Renal cortex interstitium (tissue), 11 donors: ENCODE measurements around the gene PUS1. TPM values are rescaled to one million over a fixed set of nuclear protein-coding genes. Genes with fewer than 3 reads are reported as not detected.
"Not testable (repeated sequence)": the region's sequence is repeated elsewhere in the genome, so short reads cannot be mapped to it uniquely, and the experiment has no call there.

Experiments
- DNase-seq, 11 donors: peaks; one replicate each; pipeline ENCODE4 v3.0.0-alpha.2; 2013; ENCODE audit warnings: low read depth in 9 of 11, low spot score in 4 of 11; ENCODE audit errors: extremely low read depth in 1 of 11
- polyA plus RNA-seq, 3 donors: library from polyadenylated mRNA; unstranded; fragments of 120-200 nt; gene quantifications; one replicate each; pipeline ENCODE4 v1.2.1, GENCODE V29; 2013; ENCODE audit not compliant: insufficient read length in 3 of 3

Gene PUS1
- polyA plus RNA-seq, 3 donors = 13.9 to 22.7 (median 18.0) TPM

- DNase-seq = no peak
Measured at GRCh38 chr12:131947482-131948027, 18.5 kb downstream of the PUS1 start.

GRCh38 chr12:131948166-131948712 lies 19.2 kb downstream of the PUS1 start:
- DNase-seq = no peak

- DNase-seq = not testable (repeated sequence)
Measured at GRCh38 chr12:131948713-131949430, 19.8 kb downstream of the PUS1 start.

- peak; percentile 61 to 92 (median 90) for DNase-seq
Measured at GRCh38 chr12:131949431-131950181, 20.5 kb downstream of the PUS1 start, which contains the start of gene EP400. TSS of gene EP400 (plus strand) at chr12:131949942. CDS start at chr12:131960620, 10,678 bp downstream.

- DNase-seq = peak in 1 of 11 donors; percentile 9
Measured at GRCh38 chr12:131950182-131950913, 21.3 kb downstream of the PUS1 start.

GRCh38 chr12:131953810-131954209 lies 24.7 kb downstream of the PUS1 start:
- not testable (repeated sequence) for DNase-seq

GRCh38 chr12:131954460-131954859 lies 25.4 kb downstream of the PUS1 start:
- DNase-seq = not testable (repeated sequence)

- no peak for DNase-seq
Measured at GRCh38 chr12:131959116-131959515, 30.0 kb downstream of the PUS1 start.

- DNase-seq = no peak
Measured at GRCh38 chr12:131959641-131960589, 30.8 kb downstream of the PUS1 start.

GRCh38 chr12:131960590-131961325 lies 31.7 kb downstream of the PUS1 start:
- not testable (repeated sequence) for DNase-seq

GRCh38 chr12:131961328-131961727 lies 32.3 kb downstream of the PUS1 start:
- not testable (repeated sequence) for DNase-seq

- no peak for DNase-seq
Measured at GRCh38 chr12:131962069-131962468, 33.0 kb downstream of the PUS1 start.

- no peak for DNase-seq
Measured at GRCh38 chr12:131963381-131963780, 34.3 kb downstream of the PUS1 start.

GRCh38 chr12:131965073-131965472 lies 36.0 kb downstream of the PUS1 start:
- DNase-seq = no peak

GRCh38 chr12:131971226-131971625 lies 42.1 kb downstream of the PUS1 start:
- DNase-seq = no peak

- no peak for DNase-seq
Measured at GRCh38 chr12:131975228-131975627, 46.2 kb downstream of the PUS1 start.

- no peak for DNase-seq
Measured at GRCh38 chr12:131979606-131980005, 50.5 kb downstream of the PUS1 start.
